Measurements from ENCODE around the gene GGT1. TPM values are rescaled to one million over a fixed set of nuclear protein-coding genes. Genes with fewer than 3 reads are reported as not detected.
A peak's percentile ranks its signal among the peaks of the same experiment; 100 is the strongest.

GGT1 gene
- total and polyA plus RNA-seq, 2 experiments from 2014 or later = 6.6 to 7.4 TPM

- no peaks in the 10 kb centered on the region for H3K79me2 ChIP-seq (replicated peaks; ENCODE audit: insufficient read depth)
- H3K4me1 Mint-ChIP-seq = no peaks in the 10 kb centered on the region
- H3K36me3 ChIP-seq (ENCODE audit: insufficient read depth) = peaks cover 25% of the 10 kb centered on the region
- H3K4me2 ChIP-seq = no peak overlapping the region
- no peaks in the 10 kb centered on the region for H3K9me2 ChIP-seq (ENCODE audit: insufficient read depth)
- no peaks in the 10 kb centered on the region for H3K4me1 ChIP-seq (ENCODE audit: insufficient read depth)
- no peak for DNase-seq (ENCODE audit: low spot score)
- TF ChIP-seq ETS1 (IDR thresholded peaks at IDR 0.05) (no peak), ZNF114 (CRISPR knock-in tag; IDR thresholded peaks at IDR 0.05) (no peak), REST (IDR thresholded peaks at IDR 0.05; ENCODE audit: unreplicated experiment) (no peak), NANOG (IDR thresholded peaks at IDR 0.05; ENCODE audit: borderline replicate concordance) (no peak), POLR2AphosphoS5 (IDR thresholded peaks at IDR 0.05; ENCODE audit: low read depth) (no peak), STAT1 (IDR thresholded peaks at IDR 0.05; ENCODE audit: unreplicated experiment) (no peak)
- peaks cover 8% of the 10 kb centered on the region for H3K27me3 Mint-ChIP-seq (ENCODE audit: insufficient read depth, low read depth, poor library complexity)
- no peak overlapping the region for H3K27ac Mint-ChIP-seq
- H2AFZ ChIP-seq = no peak overlapping the region
- peaks cover 40% of the 10 kb centered on the region for H3K36me3 Mint-ChIP-seq (ENCODE audit: low read depth)
- ATAC-seq = no peak
- H3K4me3 Mint-ChIP-seq = no peak overlapping the region
- H3K9me3 Mint-ChIP-seq = no peaks in the 10 kb centered on the region
- H3K27ac ChIP-seq (ENCODE audit: low read depth) = no peak overlapping the region
- no peak overlapping the region for H3K4me3 ChIP-seq
- no peaks in the 10 kb centered on the region for H3K27me3 ChIP-seq (ENCODE audit: insufficient read depth)
- peaks cover 20% of the 10 kb centered on the region for H4K20me1 ChIP-seq (replicated peaks; ENCODE audit: insufficient read depth)
- H3F3A ChIP-seq (replicated peaks; ENCODE audit: low read depth) = peaks cover 22% of the 10 kb centered on the region; the same call in 1 of the 2 replicates
Measured at GRCh38 chr22:24576778-24577177, 26.2 kb upstream of the GGT1 start.

- Mint-ChIP-seq H3K9me3 (no peaks in the 10 kb centered on the region), H3K4me1 (no peaks in the 10 kb centered on the region), H3K27me3 (ENCODE audit: insufficient read depth, low read depth, poor library complexity) (peaks cover 6% of the 10 kb centered on the region), H3K4me3 (no peak overlapping the region), H3K36me3 (ENCODE audit: low read depth) (peaks cover 22% of the 10 kb centered on the region), H3K27ac (no peak overlapping the region; the same call in 1 of the 2 replicates)
- DNase-seq (ENCODE audit: low spot score) (no peak), ATAC-seq (no peak)
- Histone ChIP-seq H3K9me2 (ENCODE audit: insufficient read depth) (no peaks in the 10 kb centered on the region), H3K27me3 (ENCODE audit: insufficient read depth) (no peaks in the 10 kb centered on the region), H3K4me1 (ENCODE audit: insufficient read depth) (no peaks in the 10 kb centered on the region), H3K27ac (ENCODE audit: low read depth) (0 out of 2 replicates have a peak overlapping the region, but pooled peaks have one; percentile 52), H4K20me1 (replicated peaks; ENCODE audit: insufficient read depth) (peaks cover 19% of the 10 kb centered on the region), H3K36me3 (ENCODE audit: insufficient read depth) (peaks cover 10% of the 10 kb centered on the region; the same call in 1 of the 2 replicates), H3K4me2 (no peak overlapping the region), H3F3A (replicated peaks; ENCODE audit: low read depth) (peaks cover 20% of the 10 kb centered on the region; the same call in 1 of the 2 replicates), H3K4me3 (no peak overlapping the region), H2AFZ (no peak overlapping the region), H3K79me2 (replicated peaks; ENCODE audit: insufficient read depth) (no peaks in the 10 kb centered on the region)
- TF ChIP-seq STAT1 (IDR thresholded peaks at IDR 0.05; ENCODE audit: unreplicated experiment) (no peak), JUNB (IDR thresholded peaks at IDR 0.05; ENCODE audit: unreplicated experiment) (no peak), CTCF (conservative IDR thresholded peaks at IDR 0.05; ENCODE audit: low read depth in 2 of 2) (no peak), CREB1 (CRISPR knock-in tag; IDR thresholded peaks at IDR 0.05; ENCODE audit: low read depth) (no peak), EZH2phosphoT487 (IDR thresholded peaks at IDR 0.05; ENCODE audit: unreplicated experiment) (no peak), EZH2 (IDR thresholded peaks at IDR 0.05; ENCODE audit: low read depth, unreplicated experiment) (no peak)
Measured at GRCh38 chr22:24578355-24579257, 24.4 kb upstream of the GGT1 start.
